Stimulated activated naive CD8-positive, alpha-beta T cell treated with anti-CD3 and anti-CD28 coated beads, Interleukin-15, Interleukin-2, amounts not matched to agents 100 U/mL and 50 U/mL, for 24 hours (primary cell): ENCODE measurements around the gene NANS.
"Not testable (repeated sequence)": the region's sequence is repeated elsewhere in the genome, so short reads cannot be mapped to it uniquely, and the experiment has no call there.

ENCODE experiments used
- ATAC-seq: fragments of 150-1000 bp; cut with Tn5 transposase; one replicate; pipeline ENCODE4 v1.10.0; 2021
- DNase-seq: peaks from one replicate; pipeline ENCODE4 v3.0.0; 2021

The NANS gene

GRCh38 chr9:98101416-98101815 is 44.9 kb downstream of the NANS start:
- ATAC-seq (no peak), DNase-seq (no peak)

DNA sequence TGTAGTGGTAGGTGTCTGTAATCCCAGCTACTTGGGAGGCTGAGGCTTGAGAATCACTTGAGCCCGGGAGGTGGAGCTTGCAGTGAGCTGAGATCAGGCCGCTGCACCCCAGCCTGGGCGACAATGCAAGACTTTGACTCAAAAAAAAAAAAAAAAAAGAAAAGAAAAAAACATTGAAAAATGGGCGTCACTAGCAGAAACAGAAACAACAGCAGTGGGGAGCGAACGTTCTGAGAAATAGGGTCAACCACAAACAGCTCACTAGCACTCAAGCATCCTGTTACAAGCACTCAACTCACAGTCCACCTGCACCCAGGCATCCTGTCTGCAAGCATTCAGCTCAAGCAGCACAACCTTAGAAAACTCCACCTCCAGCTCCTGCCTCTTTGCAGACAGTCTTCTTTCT is 45.3 kb downstream of the NANS start:
- DNase-seq: peak; percentile 58

DNA sequence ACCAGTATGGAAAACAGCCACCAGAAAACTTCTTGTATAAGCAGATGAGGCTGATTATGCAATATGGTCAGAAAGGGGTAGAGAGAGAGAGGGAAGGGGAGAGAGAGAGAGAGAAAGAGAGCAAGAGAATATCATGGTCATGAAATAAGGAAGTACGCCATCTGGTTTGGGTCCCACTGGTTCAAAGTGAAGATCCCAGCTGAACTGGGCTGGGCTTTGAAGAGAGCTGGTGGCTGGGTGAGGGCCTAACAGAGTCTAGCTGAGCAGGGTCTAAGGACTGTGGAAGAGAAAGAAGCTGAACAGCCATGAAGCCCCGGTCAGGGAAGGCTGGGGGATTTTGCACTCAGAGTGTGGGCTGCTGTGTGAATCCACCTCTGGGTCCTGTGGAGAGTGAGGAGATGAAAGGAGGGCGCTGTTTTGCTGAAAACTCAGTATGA is 47.9 kb downstream of the NANS start:
- DNase-seq: no peak

More for the DNA sequence above, 45.3 kb downstream of the NANS start:
- ATAC-seq: peak; percentile 97

GRCh38 chr9:98105006-98105405 is 48.5 kb downstream of the NANS start:
- DNase-seq (no peak), ATAC-seq (no peak)

More for the DNA sequence above, 47.9 kb downstream of the NANS start:
- no peak for ATAC-seq

- no peak for ATAC-seq
- no peak for DNase-seq
These were observed 51.4 kb downstream of the NANS start for GRCh38 chr9:98107926-98108325.

- peak; percentile 88 for ATAC-seq
- DNase-seq: no peak
These were observed 52.0 kb downstream of the NANS start for GRCh38 chr9:98108531-98109031.

GRCh38 chr9:98109052-98109451 is 52.5 kb downstream of the NANS start:
- no peak for DNase-seq
- ATAC-seq: no peak

DNA sequence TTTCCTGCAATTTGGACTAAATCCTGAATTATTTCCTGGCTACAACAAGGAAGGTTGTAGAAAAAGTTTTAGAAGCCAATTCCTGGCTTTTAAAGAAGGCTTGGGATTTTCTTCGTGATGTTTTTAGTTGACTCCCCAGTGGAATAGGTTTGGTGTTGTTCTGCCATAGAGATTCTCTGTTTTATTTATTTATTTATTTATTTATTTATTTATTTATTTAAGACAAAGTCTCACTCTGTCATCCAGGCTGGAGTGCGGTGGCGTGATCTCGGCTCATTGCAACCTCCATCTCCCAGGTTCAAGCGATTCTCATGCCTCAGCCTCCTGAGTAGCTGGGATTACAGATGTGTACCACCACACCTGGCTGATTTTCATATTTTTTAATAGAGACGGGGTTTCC is 60.6 kb downstream of the NANS start:
- ATAC-seq, DNase-seq: not testable (repeated sequence)

DNA sequence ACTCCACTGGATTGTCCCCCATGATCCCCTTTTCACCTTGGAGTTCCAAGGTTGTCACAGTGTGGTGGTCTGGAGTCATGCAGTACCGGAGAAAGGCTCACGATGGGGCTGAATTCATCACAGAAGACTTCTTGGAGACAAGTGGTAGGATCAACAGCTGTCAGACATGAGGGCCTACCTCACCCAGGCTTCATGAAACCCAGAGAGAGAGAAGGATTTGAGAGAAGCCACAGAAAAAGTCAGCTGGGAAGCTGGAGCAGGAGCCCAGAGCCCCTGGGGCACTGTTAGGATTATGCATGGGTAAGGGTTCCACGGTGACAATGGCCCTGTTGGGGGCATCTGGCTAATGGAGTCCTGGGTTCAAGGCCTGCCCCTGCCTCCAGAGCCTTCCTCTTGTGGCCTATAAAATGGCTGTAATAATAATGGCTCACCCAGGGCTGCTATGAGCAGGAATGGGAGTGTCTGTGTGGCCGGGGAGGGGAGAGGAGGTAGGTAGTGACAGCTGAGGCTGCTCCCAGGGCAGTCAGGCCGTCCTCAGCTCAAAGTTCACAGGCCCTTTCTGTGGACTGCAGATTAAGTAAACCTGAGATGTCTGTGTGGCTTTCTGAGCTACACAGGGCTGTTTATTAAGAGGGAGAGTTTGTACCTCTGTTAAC is 61.6 kb downstream of the NANS start:
- ATAC-seq (peak; percentile 69), DNase-seq (peak; percentile 47)

GRCh38 chr9:98118640-98119601 is 62.4 kb downstream of the NANS start, which contains the start of gene TRIM14:
Gene TRIM14, minus strand, starts transcription at chr9:98119222. Its CDS starts 34 bp downstream, at chr9:98119188.
- peak; percentile 76 for DNase-seq
- peak; percentile 76 for ATAC-seq

DNA sequence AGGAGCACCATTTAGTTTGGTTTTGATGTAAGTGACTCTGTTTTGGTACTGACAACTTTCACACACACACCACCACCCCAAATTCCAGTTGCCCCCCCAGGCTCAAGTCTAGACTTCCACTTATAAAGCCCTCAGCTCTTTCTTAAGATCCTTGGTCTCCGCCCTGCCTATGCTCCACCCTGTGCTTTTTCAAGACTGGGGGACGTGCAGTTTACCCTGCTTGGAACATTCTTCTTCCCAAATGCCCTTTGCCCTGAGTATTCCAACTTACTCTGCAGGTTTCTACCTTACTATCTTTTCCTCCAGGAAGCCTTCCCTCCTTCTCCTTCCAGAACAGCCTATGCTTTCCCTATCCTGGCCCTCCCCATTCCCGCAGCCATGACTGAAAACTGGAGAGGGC is 63.9 kb downstream of the NANS start:
- ATAC-seq (no peak), DNase-seq (no peak)

DNA sequence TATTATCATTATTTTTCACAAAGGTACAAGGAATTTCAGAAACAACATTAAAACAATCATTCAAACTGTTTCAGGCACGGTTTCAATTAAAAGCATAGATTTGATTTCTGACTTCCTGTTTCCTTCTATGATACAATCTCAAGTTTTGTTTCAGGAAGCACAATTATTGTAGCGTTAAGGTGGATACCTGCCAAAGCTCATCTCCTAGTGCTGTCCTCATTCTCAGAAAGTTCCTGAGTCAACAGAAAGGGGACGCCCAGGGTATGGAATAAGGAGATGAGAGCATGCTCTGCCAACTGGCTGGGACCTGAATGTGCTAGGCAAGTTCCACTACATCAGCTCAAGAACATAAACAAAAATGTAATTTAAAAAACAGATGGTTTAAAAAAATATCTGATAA is 64.5 kb downstream of the NANS start:
- DNase-seq: no peak
- no peak for ATAC-seq

DNA sequence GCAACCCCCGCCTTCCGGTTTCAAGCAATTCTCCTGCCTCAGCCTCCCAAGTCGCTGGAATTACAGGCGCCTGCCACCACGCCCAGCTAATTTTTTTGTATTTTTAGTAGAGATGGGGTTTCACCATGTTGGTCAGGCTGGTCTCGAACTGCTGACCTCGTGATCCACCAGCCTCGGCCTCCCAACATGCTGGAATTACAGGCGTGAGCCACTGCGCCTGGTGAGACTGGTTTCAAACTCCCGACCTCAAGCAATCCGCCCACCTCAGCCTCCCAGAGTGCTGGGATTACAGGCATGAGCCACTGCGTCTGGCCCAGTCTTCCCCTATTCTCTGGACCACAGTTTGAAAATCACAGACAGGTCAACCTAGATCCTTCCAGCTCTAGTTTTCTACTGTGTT is 67.6 kb downstream of the NANS start:
- ATAC-seq, DNase-seq: not testable (repeated sequence)

DNA sequence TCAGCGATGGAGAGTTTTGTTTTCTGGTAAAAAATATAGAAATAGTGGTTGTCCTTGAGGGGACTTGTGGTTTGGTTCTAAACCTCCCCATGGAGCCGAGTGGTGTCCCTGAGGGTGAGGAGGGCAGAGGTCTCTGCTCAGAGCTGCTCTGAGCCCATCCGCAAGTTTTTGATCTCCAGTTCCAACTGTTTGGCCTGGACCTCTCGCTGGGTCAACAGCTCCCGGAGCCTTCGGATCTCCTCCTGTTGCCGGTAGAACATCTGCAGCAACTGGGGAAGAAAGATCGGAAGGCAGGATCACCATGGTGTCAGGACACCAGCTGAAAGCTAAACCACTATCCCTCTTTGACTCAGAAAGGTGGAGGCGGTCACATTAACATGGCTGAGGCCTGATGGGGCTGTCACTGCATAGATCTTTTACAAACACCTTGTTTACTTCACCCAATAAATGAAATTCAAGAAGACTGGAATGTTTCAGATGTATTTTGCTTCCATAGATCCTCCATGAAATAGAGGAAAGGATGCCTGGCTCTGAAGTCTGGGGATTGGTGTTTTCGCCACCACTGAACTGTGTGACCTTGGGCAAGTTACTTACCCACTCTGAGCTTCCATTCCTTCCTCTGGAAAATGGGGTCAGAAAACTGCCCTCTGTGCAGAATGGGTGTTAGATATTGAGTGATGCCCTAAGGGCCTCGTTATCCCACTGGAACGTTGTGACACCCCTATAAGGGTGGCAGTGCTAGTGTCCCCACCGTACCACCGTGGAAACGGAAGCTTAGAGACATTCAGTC is 68.3 kb downstream of the NANS start:
- DNase-seq (no peak), ATAC-seq (no peak)

DNA sequence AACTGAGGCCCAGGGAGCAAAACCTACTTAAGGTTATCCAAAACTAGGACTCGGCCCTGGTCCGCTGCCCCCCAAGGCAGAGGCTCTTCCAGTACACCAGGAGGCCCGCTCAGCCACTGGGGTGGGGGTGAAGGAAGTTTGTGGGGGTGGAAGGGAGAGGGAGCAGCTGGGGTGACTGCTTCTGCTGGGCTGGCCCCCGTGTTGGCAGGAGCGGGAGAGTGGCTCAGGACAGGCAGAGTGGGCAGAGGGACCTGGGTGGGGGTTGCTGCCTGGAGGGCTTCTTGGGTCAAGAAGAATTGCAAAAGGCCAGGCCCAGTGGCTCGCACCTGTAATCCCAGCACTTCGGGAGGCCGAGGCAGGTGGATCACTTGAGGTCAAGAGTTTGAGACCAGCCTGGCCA is 70.7 kb downstream of the NANS start:
- no peak for DNase-seq
- ATAC-seq: no peak

- DNase-seq: no peak
These were observed 71.8 kb downstream of the NANS start for GRCh38 chr9:98128316-98128715.

GRCh38 chr9:98129451-98129881 is 72.9 kb downstream of the NANS start:
- ATAC-seq: peak; percentile 28
- DNase-seq: no peak

More at GRCh38 chr9:98128316-98128715, 71.8 kb downstream of the NANS start:
- ATAC-seq: no peak

DNA sequence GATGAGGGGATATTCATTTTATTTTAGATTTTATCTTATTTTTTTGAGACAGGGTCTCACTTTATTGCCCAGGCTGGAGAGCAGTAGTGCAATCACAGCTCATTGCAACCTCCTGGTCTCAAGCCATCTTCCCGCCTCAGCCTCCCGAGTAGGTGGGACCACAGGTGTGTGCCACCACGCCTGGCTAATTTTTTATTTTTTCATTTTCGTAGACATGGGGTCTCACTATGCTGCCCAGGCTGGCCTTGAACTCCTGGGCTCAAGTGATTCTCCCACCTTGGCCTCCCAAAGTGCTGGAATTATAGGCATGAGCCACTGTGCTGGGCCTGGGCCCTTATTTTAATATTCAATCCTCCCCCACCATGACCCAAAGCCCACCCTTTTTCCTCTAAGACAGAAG is 73.5 kb downstream of the NANS start:
- not testable (repeated sequence) for DNase-seq, ATAC-seq

- ATAC-seq (peak; percentile 21), DNase-seq (no peak)
These were observed 74.2 kb downstream of the NANS start for GRCh38 chr9:98130576-98131228.

- DNase-seq (no peak), ATAC-seq (no peak)
These were observed 75.6 kb downstream of the NANS start for GRCh38 chr9:98132158-98132557.
